ENCODE data around the gene SENP7. TPM values are rescaled to one million over a fixed set of nuclear protein-coding genes. Genes with fewer than 3 reads are reported as not detected.

Gene SENP7

GRCh38 chr3:101279765-101280385, 233.1 kb downstream of the SENP7 start:
- no peak overlapping the region for H2BK120ac ChIP-seq (ENCODE audit: low read depth, low read length)
- H3K27me3 ChIP-seq (ENCODE audit: insufficient read depth, low read length, poor library complexity) = no peaks in the 10 kb centered on the region
- H3K79me1 ChIP-seq (ENCODE audit: low read length) = no peaks in the 10 kb centered on the region
- no peak overlapping the region for H3K23ac ChIP-seq (ENCODE audit: low read length)
- H2BK5ac ChIP-seq (ENCODE audit: low read length) = no peak overlapping the region
- no peak overlapping the region for H3K4me3 ChIP-seq (ENCODE audit: low read length)
- H3K18ac ChIP-seq (ENCODE audit: low read length) = no peak overlapping the region
- no peak overlapping the region for H3K56ac ChIP-seq (ENCODE audit: low read length)
- H3K79me2 ChIP-seq (ENCODE audit: control insufficient read depth, insufficient read depth, low read length) = no peaks in the 10 kb centered on the region
- no peaks in the 10 kb centered on the region for H3K4me1 ChIP-seq (ENCODE audit: control insufficient read depth, low read depth, low read length)
- no peak overlapping the region for H2AK5ac ChIP-seq (ENCODE audit: low read length)
- no peak overlapping the region for H3K9ac ChIP-seq (ENCODE audit: low read length)
- no peak overlapping the region for H3K4me2 ChIP-seq (ENCODE audit: low read length)
- H4K5ac ChIP-seq (ENCODE audit: low read length) = no peak overlapping the region
- H3K27ac ChIP-seq (ENCODE audit: low read depth, low read length) = no peak overlapping the region
- H4K8ac ChIP-seq (ENCODE audit: low read depth, low read length) = no peak overlapping the region
- H3K36me3 ChIP-seq (ENCODE audit: control insufficient read depth, insufficient read depth, low read length) = no peaks in the 10 kb centered on the region
- no CpG with 5 or more reads among the region's 1 CpG for WGBS (ENCODE audit: extremely low coverage, insufficient coverage, low lambda C conversion rate)
- no peak overlapping the region for H2BK15ac ChIP-seq (replicated peaks; ENCODE audit: low read depth)
- H3K4ac ChIP-seq (ENCODE audit: low read depth, low read length) = no peak overlapping the region
- DNase-seq = no peak

DNA sequence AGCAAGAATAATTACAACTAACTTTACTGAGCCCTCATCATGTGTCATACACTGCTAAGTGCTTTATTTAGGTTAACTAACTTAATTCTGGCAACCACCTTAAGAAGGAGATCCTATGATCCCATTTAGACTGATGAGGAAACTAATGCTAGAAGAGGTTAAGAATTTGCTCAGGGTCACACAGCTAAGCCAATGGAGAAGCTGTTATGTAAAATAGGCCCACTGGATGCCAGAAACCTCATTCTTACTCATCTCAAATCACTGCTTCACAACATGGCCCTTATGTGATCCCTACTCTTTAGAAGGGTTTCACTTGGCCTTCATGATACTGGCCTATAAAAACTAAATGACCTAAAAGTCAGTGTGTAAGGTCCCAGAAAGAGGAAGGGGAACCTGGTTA, 233.8 kb downstream of the SENP7 start:
- Histone ChIP-seq H3K18ac (ENCODE audit: low read length) (no peak overlapping the region), H3K36me3 (ENCODE audit: control insufficient read depth, insufficient read depth, low read length) (no peaks in the 10 kb centered on the region), H3K56ac (ENCODE audit: low read length) (no peak overlapping the region), H3K4ac (ENCODE audit: low read depth, low read length) (no peak overlapping the region), H2BK5ac (ENCODE audit: low read length) (no peak overlapping the region), H3K27me3 (ENCODE audit: insufficient read depth, low read length, poor library complexity) (no peaks in the 10 kb centered on the region), H3K4me2 (ENCODE audit: low read length) (no peak overlapping the region), H3K79me1 (ENCODE audit: low read length) (no peaks in the 10 kb centered on the region), H3K79me2 (ENCODE audit: control insufficient read depth, insufficient read depth, low read length) (no peaks in the 10 kb centered on the region), H4K5ac (ENCODE audit: low read length) (no peak overlapping the region), H3K4me3 (ENCODE audit: low read length) (no peak overlapping the region), H3K27ac (ENCODE audit: low read depth, low read length) (no peak overlapping the region), H4K8ac (ENCODE audit: low read depth, low read length) (no peak overlapping the region), H3K23ac (ENCODE audit: low read length) (no peak overlapping the region), H3K4me1 (ENCODE audit: control insufficient read depth, low read depth, low read length) (no peaks in the 10 kb centered on the region), H3K9ac (ENCODE audit: low read length) (no peak overlapping the region), H2AK5ac (ENCODE audit: low read length) (no peak overlapping the region), H2BK120ac (ENCODE audit: low read depth, low read length) (no peak overlapping the region), H2BK15ac (replicated peaks; ENCODE audit: low read depth) (no peak overlapping the region)
- DNase-seq = no peak

DNA sequence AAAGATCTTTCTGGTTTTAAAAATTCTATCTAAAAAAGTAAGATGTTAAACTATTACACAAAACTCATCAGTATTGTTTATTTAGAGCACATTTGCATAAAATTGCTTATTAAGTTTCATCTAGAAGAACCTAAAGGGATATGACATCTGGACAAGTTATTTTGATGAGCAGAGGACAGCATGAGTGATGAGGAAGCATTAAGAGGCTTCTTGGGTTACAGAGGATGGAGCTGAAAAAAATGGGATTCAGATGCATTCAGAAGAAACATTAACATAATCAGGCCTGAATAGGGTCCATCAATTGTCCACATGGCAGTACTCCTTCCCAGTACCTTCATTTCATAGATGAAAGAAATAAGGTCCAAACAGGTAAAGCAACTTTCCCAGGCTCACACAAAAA, 234.3 kb downstream of the SENP7 start:
- no peak overlapping the region for H3K4ac ChIP-seq (ENCODE audit: low read depth, low read length)
- no peak overlapping the region for H2AK5ac ChIP-seq (ENCODE audit: low read length)
- H3K18ac ChIP-seq (ENCODE audit: low read length) = no peak overlapping the region
- H3K56ac ChIP-seq (ENCODE audit: low read length) = no peak overlapping the region
- H2BK5ac ChIP-seq (ENCODE audit: low read length) = no peak overlapping the region
- no peak overlapping the region for H2BK120ac ChIP-seq (ENCODE audit: low read depth, low read length)
- H3K27me3 ChIP-seq (ENCODE audit: insufficient read depth, low read length, poor library complexity) = no peaks in the 10 kb centered on the region
- H3K4me1 ChIP-seq (ENCODE audit: control insufficient read depth, low read depth, low read length) = no peaks in the 10 kb centered on the region
- no peak overlapping the region for H3K9ac ChIP-seq (ENCODE audit: low read length)
- no peaks in the 10 kb centered on the region for H3K79me1 ChIP-seq (ENCODE audit: low read length)
- no peak overlapping the region for H2BK15ac ChIP-seq (replicated peaks; ENCODE audit: low read depth)
- DNase-seq = no peak
- H3K23ac ChIP-seq (ENCODE audit: low read length) = no peak overlapping the region
- no peak overlapping the region for H4K5ac ChIP-seq (ENCODE audit: low read length)
- no peak overlapping the region for H4K8ac ChIP-seq (ENCODE audit: low read depth, low read length)
- H3K4me2 ChIP-seq (ENCODE audit: low read length) = no peak overlapping the region
- H3K27ac ChIP-seq (ENCODE audit: low read depth, low read length) = no peak overlapping the region
- H3K36me3 ChIP-seq (ENCODE audit: control insufficient read depth, insufficient read depth, low read length) = no peaks in the 10 kb centered on the region
- no peak overlapping the region for H3K4me3 ChIP-seq (ENCODE audit: low read length)
- H3K79me2 ChIP-seq (ENCODE audit: control insufficient read depth, insufficient read depth, low read length) = no peaks in the 10 kb centered on the region

Small RNAs within 50 kb of the gene (small RNA-seq; reads per million reads assigned to genes)
- not detected for gene RF00019 (ENCODE audit: insufficient read depth)
